GM15510 (cell line): Measurements from ENCODE around the gene MAN2A1.

ENCODE experiments used
- POLR2A ChIP-seq: IDR thresholded peaks from 3 replicates; pipeline ENCODE4 v1.6.1; 2011; ENCODE audit warnings: borderline replicate concordance; ENCODE audit not compliant: insufficient read length; ENCODE audit errors: extremely low read depth

Gene MAN2A1

GRCh38 chr5:109786206-109786855 lies 96.6 kb downstream of the MAN2A1 start:
- no peak for TF ChIP-seq POLR2A

- no peak for TF ChIP-seq POLR2A
These were observed 98.9 kb downstream of the MAN2A1 start for GRCh38 chr5:109788596-109788995.

GRCh38 chr5:109792613-109793012 lies 102.9 kb downstream of the MAN2A1 start:
- TF ChIP-seq POLR2A, result no peak

- TF ChIP-seq POLR2A, result no peak
These were observed 114.1 kb downstream of the MAN2A1 start for GRCh38 chr5:109803854-109804253.

GRCh38 chr5:109805472-109805871 lies 115.7 kb downstream of the MAN2A1 start:
- no peak for TF ChIP-seq POLR2A

GRCh38 chr5:109805883-109806282 lies 116.2 kb downstream of the MAN2A1 start:
- no peak for TF ChIP-seq POLR2A

- TF ChIP-seq POLR2A, result no peak
These were observed 123.0 kb downstream of the MAN2A1 start for GRCh38 chr5:109812698-109813097.

GRCh38 chr5:109816732-109817131 lies 127.0 kb downstream of the MAN2A1 start:
- no peak for TF ChIP-seq POLR2A

GRCh38 chr5:109819878-109820277 lies 130.2 kb downstream of the MAN2A1 start:
- no peak for TF ChIP-seq POLR2A

- TF ChIP-seq POLR2A, result no peak
These were observed 133.9 kb downstream of the MAN2A1 start for GRCh38 chr5:109823597-109823996.

GRCh38 chr5:109825450-109825849 lies 135.7 kb downstream of the MAN2A1 start:
- TF ChIP-seq POLR2A, result no peak

- no peak for TF ChIP-seq POLR2A
These were observed 136.7 kb downstream of the MAN2A1 start for GRCh38 chr5:109826426-109826825.

- TF ChIP-seq POLR2A, result no peak
These were observed 139.6 kb downstream of the MAN2A1 start for GRCh38 chr5:109829331-109829730.

GRCh38 chr5:109830955-109831502 lies 141.3 kb downstream of the MAN2A1 start:
- no peak for TF ChIP-seq POLR2A

- TF ChIP-seq POLR2A, result no peak
These were observed 144.2 kb downstream of the MAN2A1 start for GRCh38 chr5:109833946-109834345.

GRCh38 chr5:109836280-109836679 lies 146.6 kb downstream of the MAN2A1 start:
- TF ChIP-seq POLR2A, result no peak

- TF ChIP-seq POLR2A, result no peak
These were observed 147.6 kb downstream of the MAN2A1 start for GRCh38 chr5:109837231-109837861.

- no peak for TF ChIP-seq POLR2A
These were observed 148.4 kb downstream of the MAN2A1 start for GRCh38 chr5:109838157-109838556.
